ENCODE data around the gene KCNK18.

The KCNK18 gene

GRCh38 chr10:117237401-117237991 lies 40.2 kb downstream of the KCNK18 start:
- TF ChIP-seq SIN3A (IDR thresholded peaks at IDR 0.05; ENCODE audit: borderline replicate concordance, insufficient read depth, low read length): no peak
- no peak for TF ChIP-seq TAF1 (IDR thresholded peaks at IDR 0.05; ENCODE audit: borderline replicate concordance, insufficient read depth, low read length)

GRCh38 chr10:117239051-117239450 lies 41.8 kb downstream of the KCNK18 start:
- TF ChIP-seq, protein P1, sequence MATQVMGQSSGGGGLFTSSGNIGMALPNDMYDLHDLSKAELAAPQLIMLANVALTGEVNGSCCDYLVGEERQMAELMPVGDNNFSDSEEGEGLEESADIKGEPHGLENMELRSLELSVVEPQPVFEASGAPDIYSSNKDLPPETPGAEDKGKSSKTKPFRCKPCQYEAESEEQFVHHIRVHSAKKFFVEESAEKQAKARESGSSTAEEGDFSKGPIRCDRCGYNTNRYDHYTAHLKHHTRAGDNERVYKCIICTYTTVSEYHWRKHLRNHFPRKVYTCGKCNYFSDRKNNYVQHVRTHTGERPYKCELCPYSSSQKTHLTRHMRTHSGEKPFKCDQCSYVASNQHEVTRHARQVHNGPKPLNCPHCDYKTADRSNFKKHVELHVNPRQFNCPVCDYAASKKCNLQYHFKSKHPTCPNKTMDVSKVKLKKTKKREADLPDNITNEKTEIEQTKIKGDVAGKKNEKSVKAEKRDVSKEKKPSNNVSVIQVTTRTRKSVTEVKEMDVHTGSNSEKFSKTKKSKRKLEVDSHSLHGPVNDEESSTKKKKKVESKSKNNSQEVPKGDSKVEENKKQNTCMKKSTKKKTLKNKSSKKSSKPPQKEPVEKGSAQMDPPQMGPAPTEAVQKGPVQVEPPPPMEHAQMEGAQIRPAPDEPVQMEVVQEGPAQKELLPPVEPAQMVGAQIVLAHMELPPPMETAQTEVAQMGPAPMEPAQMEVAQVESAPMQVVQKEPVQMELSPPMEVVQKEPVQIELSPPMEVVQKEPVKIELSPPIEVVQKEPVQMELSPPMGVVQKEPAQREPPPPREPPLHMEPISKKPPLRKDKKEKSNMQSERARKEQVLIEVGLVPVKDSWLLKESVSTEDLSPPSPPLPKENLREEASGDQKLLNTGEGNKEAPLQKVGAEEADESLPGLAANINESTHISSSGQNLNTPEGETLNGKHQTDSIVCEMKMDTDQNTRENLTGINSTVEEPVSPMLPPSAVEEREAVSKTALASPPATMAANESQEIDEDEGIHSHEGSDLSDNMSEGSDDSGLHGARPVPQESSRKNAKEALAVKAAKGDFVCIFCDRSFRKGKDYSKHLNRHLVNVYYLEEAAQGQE (IDR thresholded peaks at IDR 0.05; ENCODE audit: insufficient read depth in 1 of 2, low read depth in 2 of 2, low read length in 2 of 2): no peak
- TF ChIP-seq TAF1 (IDR thresholded peaks at IDR 0.05; ENCODE audit: borderline replicate concordance, insufficient read depth, low read length) (no peak), FOXP2 (optimal IDR thresholded peaks at IDR 0.05; ENCODE audit: borderline replicate concordance, extremely low read depth, extremely low read length, insufficient read depth) (no peak), POLR2AphosphoS5 (IDR thresholded peaks at IDR 0.05; ENCODE audit: low read depth, low read length) (no peak), SIN3A (IDR thresholded peaks at IDR 0.05; ENCODE audit: borderline replicate concordance, insufficient read depth, low read length) (no peak)

DNA sequence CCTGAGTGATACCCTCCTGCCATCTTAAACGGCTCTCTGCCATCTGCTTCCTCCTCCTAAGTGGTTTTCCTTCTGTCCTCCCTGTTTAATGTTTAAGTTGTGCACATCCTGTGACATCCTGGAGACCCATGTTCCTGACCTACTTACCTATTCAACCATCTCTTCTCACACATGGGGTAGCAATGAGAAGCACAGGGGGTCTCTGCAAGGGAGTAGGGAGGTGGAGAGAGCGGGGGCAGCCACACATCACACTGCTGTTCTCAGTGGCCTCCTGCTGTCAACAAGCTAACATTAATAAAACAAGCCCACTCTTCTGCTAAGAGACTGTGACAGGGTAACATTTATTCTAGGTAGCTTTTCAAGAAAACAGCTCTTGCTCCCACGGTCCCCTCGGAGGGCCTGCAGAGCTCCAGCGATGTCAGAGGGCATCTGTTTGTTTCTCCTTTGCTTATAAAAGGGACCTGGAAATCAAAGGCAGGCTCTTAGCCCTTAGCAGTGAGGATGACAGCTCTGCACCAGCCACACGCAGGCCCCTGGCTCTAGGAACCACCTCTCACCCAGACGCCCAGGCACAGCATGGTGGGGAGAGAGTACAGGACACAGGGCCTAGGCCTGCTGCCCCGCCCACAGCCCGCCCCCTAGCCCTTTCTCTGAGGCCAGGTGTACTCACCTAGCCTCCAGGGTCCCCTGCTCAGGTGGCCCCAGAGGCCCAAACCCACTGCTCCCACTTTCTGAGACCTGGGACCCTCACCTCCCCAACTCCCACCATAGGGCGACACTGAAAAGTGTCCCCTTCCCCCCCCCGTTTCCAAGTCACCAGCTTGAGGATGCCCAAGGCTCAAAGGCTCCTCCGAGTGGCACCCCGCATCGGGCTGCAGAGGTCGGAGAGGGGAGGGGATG lies 42.7 kb downstream of the KCNK18 start:
- no peak for TF ChIP-seq FOXP2 (optimal IDR thresholded peaks at IDR 0.05; ENCODE audit: borderline replicate concordance, extremely low read depth, extremely low read length, insufficient read depth)
- TF ChIP-seq SIN3A (IDR thresholded peaks at IDR 0.05; ENCODE audit: borderline replicate concordance, insufficient read depth, low read length): no peak
- no peak for TF ChIP-seq TAF1 (IDR thresholded peaks at IDR 0.05; ENCODE audit: borderline replicate concordance, insufficient read depth, low read length)
- TF ChIP-seq, protein P1 (IDR thresholded peaks at IDR 0.05; ENCODE audit: insufficient read depth in 1 of 2, low read depth in 2 of 2, low read length in 2 of 2): no peak
- TF ChIP-seq POLR2AphosphoS5 (IDR thresholded peaks at IDR 0.05; ENCODE audit: low read depth, low read length): no peak

- TF ChIP-seq, protein P1 (IDR thresholded peaks at IDR 0.05; ENCODE audit: insufficient read depth in 1 of 2, low read depth in 2 of 2, low read length in 2 of 2): no peak
- TF ChIP-seq FOXP2 (optimal IDR thresholded peaks at IDR 0.05; ENCODE audit: borderline replicate concordance, extremely low read depth, extremely low read length, insufficient read depth): no peak
- TF ChIP-seq TAF1 (IDR thresholded peaks at IDR 0.05; ENCODE audit: borderline replicate concordance, insufficient read depth, low read length): no peak
- TF ChIP-seq SIN3A (IDR thresholded peaks at IDR 0.05; ENCODE audit: borderline replicate concordance, insufficient read depth, low read length): no peak
- no peak for TF ChIP-seq POLR2AphosphoS5 (IDR thresholded peaks at IDR 0.05; ENCODE audit: low read depth, low read length)
Measured at GRCh38 chr10:117240621-117241529, 43.6 kb downstream of the KCNK18 start, which contains the start of gene SLC18A2. TSS of gene SLC18A2 (plus strand) at chr10:117241114. CDS start at chr10:117241694, 580 bp downstream.
